Skeletal muscle cell (primary cell): ENCODE data around the gene PATE4.
"Not testable (repeated sequence)": the region's sequence is repeated elsewhere in the genome, so short reads cannot be mapped to it uniquely, and the experiment has no call there.

ENCODE experiments used
- DNase-seq: peaks from one replicate; pipeline ENCODE4 v3.0.0-alpha.2; 2010; ENCODE audit warnings: low read depth
- H3K4me3 ChIP-seq: 2 replicates; pipeline ENCODE4 v1.5.1; 2011; ENCODE audit warnings: low read depth, mild to moderate bottlenecking, control low read depth, low read length, moderate library complexity

PATE4 gene

GRCh38 chr11:125833016-125833415 is at the start of gene PATE4:
PATE4 (plus strand) TSS chr11:125833316; CDS start chr11:125833360, 44 bp downstream.
- no peak for DNase-seq
- no peak within 1 kb of the TSS for H3K4me3 ChIP-seq

- H3K4me3 ChIP-seq, result no peak overlapping the region
- no peak for DNase-seq
Measured at GRCh38 chr11:125784678-125785077, 48.4 kb upstream of the PATE4 start.

GRCh38 chr11:125787827-125788226 is 45.3 kb upstream of the PATE4 start, which contains the start of gene PATE3:
PATE3 (plus strand) TSS chr11:125788127; CDS start chr11:125788152, 25 bp downstream.
- no peak within 1 kb of the TSS for H3K4me3 ChIP-seq
- DNase-seq, result no peak

- DNase-seq, result no peak
- H3K4me3 ChIP-seq, result no peak overlapping the region
Measured at GRCh38 chr11:125790825-125791224, 42.3 kb upstream of the PATE4 start.

GRCh38 chr11:125797641-125798040 is 35.5 kb upstream of the PATE4 start:
- H3K4me3 ChIP-seq, result no peak overlapping the region
- DNase-seq, result no peak

- H3K4me3 ChIP-seq, result no peak overlapping the region
- DNase-seq, result no peak
Measured at GRCh38 chr11:125799808-125800207, 33.3 kb upstream of the PATE4 start.

GRCh38 chr11:125802387-125802786 is 30.7 kb upstream of the PATE4 start:
- no peak for DNase-seq
- H3K4me3 ChIP-seq, result no peak overlapping the region

- DNase-seq, result no peak
- H3K4me3 ChIP-seq, result no peak overlapping the region
Measured at GRCh38 chr11:125807909-125808308, 25.2 kb upstream of the PATE4 start.

GRCh38 chr11:125835748-125836147 is 2.6 kb downstream of the PATE4 start:
- no peak overlapping the region for H3K4me3 ChIP-seq
- DNase-seq, result no peak

- DNase-seq, result no peak
- no peak overlapping the region for H3K4me3 ChIP-seq
Measured at GRCh38 chr11:125842321-125842948, 9.3 kb downstream of the PATE4 start.

GRCh38 chr11:125846188-125846587 is 13.1 kb downstream of the PATE4 start:
- no peak overlapping the region for H3K4me3 ChIP-seq
- DNase-seq, result no peak

GRCh38 chr11:125857670-125858069 is 24.6 kb downstream of the PATE4 start:
- not testable (repeated sequence) for H3K4me3 ChIP-seq, DNase-seq

GRCh38 chr11:125862786-125863185 is 29.7 kb downstream of the PATE4 start:
- H3K4me3 ChIP-seq, DNase-seq: not testable (repeated sequence)

- not testable (repeated sequence) for H3K4me3 ChIP-seq, DNase-seq
Measured at GRCh38 chr11:125865354-125865753, 32.2 kb downstream of the PATE4 start.

GRCh38 chr11:125869521-125869920 is 36.4 kb downstream of the PATE4 start:
- no peak for DNase-seq
- H3K4me3 ChIP-seq, result no peak overlapping the region

- no peak overlapping the region for H3K4me3 ChIP-seq
- DNase-seq, result no peak
Measured at GRCh38 chr11:125871391-125872137, 38.4 kb downstream of the PATE4 start.

GRCh38 chr11:125872138-125872491 is 39.0 kb downstream of the PATE4 start:
- no peak overlapping the region for H3K4me3 ChIP-seq
- no peak for DNase-seq

GRCh38 chr11:125873881-125874555 is 40.9 kb downstream of the PATE4 start:
- no peak overlapping the region for H3K4me3 ChIP-seq
- no peak for DNase-seq

GRCh38 chr11:125874556-125875124 is 41.5 kb downstream of the PATE4 start:
- DNase-seq, result peak; percentile 25
- no peak overlapping the region for H3K4me3 ChIP-seq

GRCh38 chr11:125881291-125881690 is 48.2 kb downstream of the PATE4 start:
- no peak overlapping the region for H3K4me3 ChIP-seq

More at GRCh38 chr11:125881291-125881690, 48.2 kb downstream of the PATE4 start:
- no peak for DNase-seq
